RWPE2 (cell line): ENCODE results near the gene OBSCN.

Source experiments
- ATAC-seq: fragments of 200-7000 bp; cut with Tn5 transposase; 3 replicates; pipeline ENCODE4 v1.9.1; 2021; ENCODE audit warnings: low read depth
- DNase-seq: peaks from one replicate; pipeline ENCODE4 v3.0.0-alpha.2; 2020; ENCODE audit warnings: low spot score
- H3K27ac ChIP-seq: fragments of 450-650 bp; 2 replicates; pipeline ENCODE4 v1.5.1; 2017; ENCODE audit warnings: mild to moderate bottlenecking; ENCODE audit not compliant: poor library complexity, severe bottlenecking
- H3K27me3 ChIP-seq: fragments of 250-450 bp; sonication (Bioruptor Pico); 2 replicates; pipeline ENCODE4 v1.5.1; 2021; ENCODE audit warnings: mild to moderate bottlenecking, moderate library complexity; ENCODE audit not compliant: insufficient read depth, poor library complexity, severe bottlenecking
- H3K36me3 ChIP-seq: fragments of 250-450 bp; sonication (Bioruptor Pico); 2 replicates; pipeline ENCODE4 v1.5.1; 2020; ENCODE audit warnings: low read depth, mild to moderate bottlenecking, moderate library complexity
- H3K4me1 ChIP-seq: fragments of 250-450 bp; sonication (Bioruptor Pico); 2 replicates; pipeline ENCODE4 v1.5.1; 2021; ENCODE audit warnings: mild to moderate bottlenecking, moderate library complexity; ENCODE audit not compliant: insufficient read depth, poor library complexity, severe bottlenecking
- H3K4me3 ChIP-seq: fragments of 250-450 bp; sonication (Bioruptor Pico); 2 replicates; pipeline ENCODE4 v1.5.1; 2021; ENCODE audit warnings: mild to moderate bottlenecking, moderate library complexity; ENCODE audit not compliant: severe bottlenecking
- H3K9me3 ChIP-seq: fragments of 250-450 bp; sonication (Bioruptor Pico); 2 replicates; pipeline ENCODE4 v1.5.1; 2021; ENCODE audit warnings: mild to moderate bottlenecking, moderate library complexity; ENCODE audit not compliant: severe bottlenecking
- CTCF ChIP-seq: fragments of 450-650 bp; IDR thresholded peaks from one replicate; pipeline ENCODE4 v1.5.1; 2017; ENCODE audit warnings: mild to moderate bottlenecking, moderate library complexity; ENCODE audit not compliant: poor library complexity, severe bottlenecking

OBSCN gene

GRCh38 chr1:228407106-228408040 is 199.5 kb downstream of the OBSCN start:
- H3K9me3 ChIP-seq, result no peaks in the 10 kb centered on the region
- H3K36me3 ChIP-seq, result peaks cover 27% of the 10 kb centered on the region
- H3K4me3 ChIP-seq, result peak overlapping the region; percentile 45
- peak overlapping the region; percentile 20 for H3K27ac ChIP-seq
- H3K4me1 ChIP-seq, result no peaks in the 10 kb centered on the region
- no peak for TF ChIP-seq CTCF
- peak; percentile 69 for ATAC-seq
- DNase-seq, result no peak
- no peaks in the 10 kb centered on the region for H3K27me3 ChIP-seq

- H3K27me3 ChIP-seq, result no peaks in the 10 kb centered on the region
- DNase-seq (no peak), ATAC-seq (no peak)
- H3K27ac ChIP-seq, result no peak overlapping the region
- H3K4me3 ChIP-seq, result no peak overlapping the region
- no peak for TF ChIP-seq CTCF
- H3K9me3 ChIP-seq, result no peaks in the 10 kb centered on the region
- H3K4me1 ChIP-seq, result no peaks in the 10 kb centered on the region
- H3K36me3 ChIP-seq, result peaks cover 19% of the 10 kb centered on the region
Measured at GRCh38 chr1:228408041-228408868, 200.4 kb downstream of the OBSCN start.

GRCh38 chr1:228408869-228409805 is 201.3 kb downstream of the OBSCN start:
- DNase-seq (no peak), ATAC-seq (no peak)
- H3K9me3 ChIP-seq, result no peaks in the 10 kb centered on the region
- no peak for TF ChIP-seq CTCF
- no peaks in the 10 kb centered on the region for H3K4me1 ChIP-seq
- H3K36me3 ChIP-seq, result peaks cover 10% of the 10 kb centered on the region
- no peak overlapping the region for H3K27ac ChIP-seq
- H3K27me3 ChIP-seq, result no peaks in the 10 kb centered on the region
- no peak overlapping the region for H3K4me3 ChIP-seq

- H3K27ac ChIP-seq, result no peak overlapping the region
- no peak for TF ChIP-seq CTCF
- no peak for ATAC-seq
- no peak overlapping the region for H3K4me3 ChIP-seq
- H3K9me3 ChIP-seq, result no peaks in the 10 kb centered on the region
- H3K4me1 ChIP-seq, result no peaks in the 10 kb centered on the region
- no peaks in the 10 kb centered on the region for H3K27me3 ChIP-seq
- DNase-seq, result no peak
- peaks cover 2% of the 10 kb centered on the region; the same call in 1 of the 2 replicates for H3K36me3 ChIP-seq
Measured at GRCh38 chr1:228410015-228410414, 202.2 kb downstream of the OBSCN start.
